ENCODE measurements around the gene ABHD14A.
"Not testable (repeated sequence)": the region's sequence is repeated elsewhere in the genome, so short reads cannot be mapped to it uniquely, and the experiment has no call there.

The ABHD14A gene

DNA sequence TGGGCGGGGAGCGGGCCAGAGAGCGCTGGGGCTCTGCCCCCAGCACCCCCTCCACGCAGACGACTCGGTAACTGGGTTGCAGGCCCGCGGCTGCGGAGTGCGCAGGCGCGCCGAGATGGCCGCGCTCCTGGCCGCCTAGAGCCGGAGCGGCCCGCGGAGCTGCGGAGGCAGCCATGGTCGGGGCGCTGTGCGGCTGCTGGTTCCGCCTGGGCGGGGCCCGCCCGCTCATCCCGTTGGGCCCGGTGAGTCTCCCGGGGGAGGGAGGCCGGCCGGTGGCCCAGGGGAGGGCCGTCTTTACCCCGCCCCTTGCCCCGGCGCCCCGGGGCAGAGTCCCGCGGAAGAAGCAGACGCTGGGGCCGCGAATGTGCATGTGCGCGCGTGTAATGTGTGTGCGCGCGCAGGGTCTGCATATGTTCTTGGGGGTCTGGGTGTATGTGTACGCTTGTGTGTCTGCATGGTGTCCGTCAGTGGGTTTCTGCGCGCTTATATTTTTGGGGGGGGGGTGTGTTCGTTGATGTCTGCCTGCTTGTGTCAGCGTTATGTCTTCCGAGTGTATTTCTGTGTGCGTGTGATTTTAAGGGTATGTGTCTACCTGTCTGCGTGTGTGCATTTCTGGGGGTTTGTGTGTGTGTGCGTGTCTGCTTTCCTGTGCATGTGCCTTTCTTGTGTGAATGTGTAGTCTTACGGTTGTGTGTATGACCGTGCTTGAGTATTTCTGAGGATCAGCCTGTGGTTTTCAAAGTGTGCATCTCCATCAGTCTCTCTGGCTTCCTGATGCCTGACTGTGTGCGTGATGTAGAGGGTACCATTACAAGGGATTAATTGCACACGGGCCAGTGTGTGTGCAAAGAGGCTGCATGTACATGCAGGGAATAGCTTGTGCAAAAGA, at the start of gene ABHD14A:
ABHD14A (plus strand) TSS at position 102 of the 889 bp plus-strand sequence; CDS start at position 174, 72 bp downstream.
- peak within 1 kb of the TSS; percentile 50 for H3K4me3 ChIP-seq (ENCODE audit: low read depth, low read length)

- H3K4me3 ChIP-seq (ENCODE audit: low read depth, low read length): no peak overlapping the region
Measured at GRCh38 chr3:51927061-51927977, 47.5 kb upstream of the ABHD14A start.

DNA sequence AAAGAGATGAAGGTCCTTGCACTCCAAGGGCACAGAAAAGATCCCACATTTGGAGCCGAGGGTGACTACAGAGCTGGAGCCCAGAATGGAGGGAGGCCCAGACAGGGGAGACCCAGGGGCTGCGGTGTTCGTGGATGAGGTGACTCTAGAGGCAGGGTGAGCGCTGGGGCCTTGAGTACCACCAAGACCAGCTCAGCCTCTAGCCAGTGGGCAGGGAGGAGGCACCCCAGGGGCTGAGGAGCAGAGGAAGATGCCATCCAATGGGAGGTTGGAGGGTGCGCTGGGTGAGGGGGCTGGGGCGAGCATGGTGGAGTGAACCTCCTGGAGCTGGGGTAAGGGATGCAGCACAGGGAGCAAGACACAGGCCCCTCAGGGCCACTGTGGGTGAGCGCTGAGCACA, 46.4 kb upstream of the ABHD14A start:
- no peak overlapping the region for H3K4me3 ChIP-seq (ENCODE audit: low read depth, low read length)

- H3K4me3 ChIP-seq (ENCODE audit: low read depth, low read length): not testable (repeated sequence)
Measured at GRCh38 chr3:51928981-51929380, 45.9 kb upstream of the ABHD14A start.

DNA sequence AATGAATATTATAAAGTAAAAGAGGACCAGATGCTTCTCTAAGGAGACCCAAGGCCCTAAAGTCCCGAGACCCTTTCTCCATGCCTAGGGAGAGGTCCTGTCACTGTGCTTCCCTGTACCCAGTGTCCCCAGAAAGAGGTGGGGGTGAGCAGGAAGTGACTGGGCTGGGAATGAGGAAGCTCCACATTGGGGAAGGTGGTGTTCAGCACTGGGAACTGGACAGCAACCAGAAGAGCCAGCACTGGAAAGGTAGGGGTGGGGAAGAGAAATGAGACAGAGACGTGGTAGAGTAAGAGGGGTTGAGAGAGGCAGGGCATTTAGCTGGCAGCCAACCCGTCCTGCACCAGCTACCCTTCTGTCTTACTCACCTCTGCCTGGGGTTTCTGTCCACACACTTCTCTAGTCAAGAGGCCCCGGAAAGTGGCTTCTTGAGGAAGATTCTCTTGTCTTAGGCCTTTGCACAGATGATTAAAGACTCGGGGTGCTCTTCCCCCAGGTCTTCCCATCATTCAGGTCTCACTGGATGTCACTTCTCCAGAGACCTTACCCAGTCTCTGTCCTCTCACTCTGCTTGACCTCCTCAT, 45.4 kb upstream of the ABHD14A start:
- H3K4me3 ChIP-seq (ENCODE audit: low read depth, low read length): no peak overlapping the region

GRCh38 chr3:51930439-51930838, 44.4 kb upstream of the ABHD14A start:
- no peak overlapping the region for H3K4me3 ChIP-seq (ENCODE audit: low read depth, low read length)

DNA sequence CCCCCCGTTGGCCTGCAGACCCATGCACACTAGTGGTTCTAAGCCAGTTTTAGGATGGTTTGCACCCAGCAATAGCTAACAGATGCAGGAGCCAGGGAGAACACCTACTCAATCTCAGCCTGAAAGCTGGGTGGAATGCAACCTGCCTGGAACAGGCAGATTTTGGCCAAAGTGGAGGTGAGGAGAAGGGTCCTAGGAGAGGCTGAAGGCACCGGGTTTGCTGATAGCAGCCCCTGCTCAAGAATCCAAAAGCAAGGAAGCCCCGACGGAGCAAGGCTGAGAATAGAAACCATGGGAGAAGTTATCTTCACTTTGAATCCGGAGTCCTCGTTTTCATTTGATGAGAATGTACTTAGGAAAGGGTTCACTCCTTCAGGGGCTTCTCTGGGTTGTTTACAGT, 43.1 kb upstream of the ABHD14A start:
- no peak overlapping the region for H3K4me3 ChIP-seq (ENCODE audit: low read depth, low read length)

- H3K4me3 ChIP-seq (ENCODE audit: low read depth, low read length): no peak overlapping the region
Measured at GRCh38 chr3:51932471-51933370, 42.1 kb upstream of the ABHD14A start.

DNA sequence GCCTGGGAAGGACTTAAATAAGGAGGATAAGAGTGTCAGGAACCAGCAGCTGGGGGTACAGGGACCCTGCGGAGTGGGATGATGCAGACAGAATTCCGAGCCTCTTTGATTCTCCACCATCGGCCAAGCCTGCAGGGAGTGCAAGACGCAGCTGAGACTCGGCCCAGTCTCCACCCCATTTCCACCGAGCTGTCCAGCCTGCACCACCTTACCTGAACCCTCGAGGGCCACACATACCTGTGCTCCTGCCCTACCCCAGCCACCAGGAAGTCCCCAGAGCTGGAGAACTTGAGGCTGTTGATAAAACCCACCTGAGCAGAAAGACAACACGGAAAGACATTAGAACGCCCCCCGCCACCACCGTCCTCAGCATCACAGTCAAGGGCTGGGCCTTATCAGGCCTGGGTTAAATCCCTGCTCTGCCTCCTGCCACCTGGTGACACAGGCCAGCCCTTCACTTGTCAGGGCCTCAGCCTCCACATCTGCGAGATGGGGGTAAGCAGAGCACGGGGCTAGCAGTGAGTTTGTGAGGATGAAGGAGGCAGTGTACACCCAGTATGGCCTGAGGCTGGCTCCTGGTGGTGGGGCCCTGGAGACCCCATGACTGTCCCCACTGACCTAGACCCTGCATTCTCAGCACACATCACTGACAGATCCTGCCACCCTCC, 41.3 kb upstream of the ABHD14A start:
- no peak overlapping the region for H3K4me3 ChIP-seq (ENCODE audit: low read depth, low read length)

GRCh38 chr3:51934139-51934850, 40.6 kb upstream of the ABHD14A start:
- H3K4me3 ChIP-seq (ENCODE audit: low read depth, low read length): no peak overlapping the region

GRCh38 chr3:51934991-51935885, 39.6 kb upstream of the ABHD14A start:
- H3K4me3 ChIP-seq (ENCODE audit: low read depth, low read length): no peak overlapping the region

- H3K4me3 ChIP-seq (ENCODE audit: low read depth, low read length): no peak overlapping the region
Measured at GRCh38 chr3:51935886-51936755, 38.7 kb upstream of the ABHD14A start.

DNA sequence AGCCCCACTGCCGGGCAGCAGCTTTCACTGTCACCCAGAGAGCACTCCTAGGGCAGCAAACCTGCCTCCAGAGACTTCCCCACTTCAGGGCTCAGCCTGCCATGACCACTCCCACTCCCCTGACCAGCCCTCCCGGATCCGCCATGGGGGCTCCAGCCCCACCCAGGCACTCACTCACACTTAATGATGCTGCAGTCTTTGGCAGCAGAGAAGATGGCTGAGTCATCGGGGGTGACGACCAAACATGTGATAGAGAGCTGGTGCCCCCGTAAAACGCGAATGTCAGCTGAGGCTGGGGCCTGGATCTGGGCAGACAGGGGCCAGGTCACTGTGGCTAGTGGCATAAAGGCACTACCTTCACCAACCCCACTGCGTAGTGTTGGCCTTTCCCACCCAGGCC, 37.9 kb upstream of the ABHD14A start:
- H3K4me3 ChIP-seq (ENCODE audit: low read depth, low read length): no peak overlapping the region

GRCh38 chr3:51937611-51938450, 37.0 kb upstream of the ABHD14A start:
- no peak overlapping the region for H3K4me3 ChIP-seq (ENCODE audit: low read depth, low read length)

- H3K4me3 ChIP-seq (ENCODE audit: low read depth, low read length): no peak overlapping the region
Measured at GRCh38 chr3:51938780-51939425, 36.0 kb upstream of the ABHD14A start.

Measured in iPS-11a (cell line).